Kidney epithelial cell (primary cell): ENCODE results near the gene PARP12. TPM values are rescaled to one million over a fixed set of nuclear protein-coding genes. Genes with fewer than 3 reads are reported as not detected.

Experiments
- DNase-seq: peaks from one replicate; pipeline ENCODE4 v3.0.0-alpha.2; 2010; ENCODE audit warnings: low read depth
- H3K27me3 ChIP-seq: 2 replicates; pipeline ENCODE4 v1.6.0; 2011; ENCODE audit warnings: low read length; ENCODE audit not compliant: control insufficient read depth, insufficient read depth
- H3K36me3 ChIP-seq: 2 replicates; pipeline ENCODE4 v1.5.1; 2011; ENCODE audit warnings: low read length; ENCODE audit not compliant: control insufficient read depth, insufficient read depth
- H3K4me3 ChIP-seq: 2 replicates; pipeline ENCODE4 v1.5.1; 2011; ENCODE audit warnings: low read depth, mild to moderate bottlenecking, control low read depth, low read length
- CTCF ChIP-seq: IDR thresholded peaks from 2 replicates; pipeline ENCODE4 v1.5.1; 2011; ENCODE audit warnings: mild to moderate bottlenecking, moderate library complexity, low read length, control low read depth, inconsistent platforms; ENCODE audit not compliant: insufficient read depth, poor library complexity, severe bottlenecking
- total RNA-seq: library from RNA; depleted of rRNA; stranded (reverse); fragments of >200 nt; gene quantifications from 2 replicates; pipeline ENCODE4 v1.2.3, GENCODE V29; 2015

Gene PARP12
- total RNA-seq, 1 donor from 2014 or later = 43.1 TPM

DNA sequence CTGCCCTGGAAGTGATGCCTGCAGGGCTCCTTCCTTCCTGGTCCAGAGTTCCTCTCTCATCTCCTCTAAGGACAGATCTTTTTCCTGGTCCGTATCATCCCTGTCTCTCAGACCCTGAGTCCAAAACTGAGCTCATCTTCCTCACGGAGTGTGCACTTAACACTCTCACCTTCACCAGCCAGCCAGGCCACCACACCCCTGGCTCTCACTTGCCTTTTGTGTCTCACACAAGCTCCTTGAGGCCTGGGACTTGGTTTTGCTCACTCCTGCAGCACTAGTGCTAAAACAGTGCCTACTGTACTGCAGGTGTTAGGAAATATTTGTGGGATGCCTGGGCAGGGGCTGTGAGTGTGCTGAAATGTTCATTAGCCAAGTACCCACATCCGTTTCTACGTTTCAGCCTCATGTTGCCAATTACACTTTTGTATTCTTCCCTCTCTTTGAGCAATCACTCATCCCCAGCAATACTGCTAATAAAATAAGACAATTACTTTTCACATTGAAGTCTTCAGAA, 21.4 kb upstream of the PARP12 start:
- TF ChIP-seq CTCF = no peak
- peaks cover 5% of the 10 kb centered on the region for H3K27me3 ChIP-seq
- no peaks in the 10 kb centered on the region for H3K36me3 ChIP-seq
- H3K4me3 ChIP-seq = no peak overlapping the region
- DNase-seq = no peak

GRCh38 chr7:140082770-140083169, 20.0 kb upstream of the PARP12 start:
- H3K4me3 ChIP-seq = no peak overlapping the region
- H3K27me3 ChIP-seq = peaks cover 5% of the 10 kb centered on the region
- TF ChIP-seq CTCF = no peak
- no peak for DNase-seq
- H3K36me3 ChIP-seq = no peaks in the 10 kb centered on the region

GRCh38 chr7:140081774-140082425, 19.1 kb upstream of the PARP12 start:
- H3K27me3 ChIP-seq = peaks cover 5% of the 10 kb centered on the region
- DNase-seq = no peak
- no peak overlapping the region for H3K4me3 ChIP-seq
- TF ChIP-seq CTCF = no peak
- no peaks in the 10 kb centered on the region for H3K36me3 ChIP-seq

GRCh38 chr7:140080919-140081318, 18.2 kb upstream of the PARP12 start:
- H3K4me3 ChIP-seq = no peak overlapping the region
- no peak for TF ChIP-seq CTCF
- no peaks in the 10 kb centered on the region for H3K36me3 ChIP-seq
- H3K27me3 ChIP-seq = peaks cover 5% of the 10 kb centered on the region
- DNase-seq = no peak

- DNase-seq = peak; percentile 42
- Histone ChIP-seq H3K36me3 (no peaks in the 10 kb centered on the region), H3K4me3 (no peak overlapping the region), H3K27me3 (peaks cover 5% of the 10 kb centered on the region)
- TF ChIP-seq CTCF = peak; percentile 38
Observed at GRCh38 chr7:140079121-140079536, 16.4 kb upstream of the PARP12 start.

DNA sequence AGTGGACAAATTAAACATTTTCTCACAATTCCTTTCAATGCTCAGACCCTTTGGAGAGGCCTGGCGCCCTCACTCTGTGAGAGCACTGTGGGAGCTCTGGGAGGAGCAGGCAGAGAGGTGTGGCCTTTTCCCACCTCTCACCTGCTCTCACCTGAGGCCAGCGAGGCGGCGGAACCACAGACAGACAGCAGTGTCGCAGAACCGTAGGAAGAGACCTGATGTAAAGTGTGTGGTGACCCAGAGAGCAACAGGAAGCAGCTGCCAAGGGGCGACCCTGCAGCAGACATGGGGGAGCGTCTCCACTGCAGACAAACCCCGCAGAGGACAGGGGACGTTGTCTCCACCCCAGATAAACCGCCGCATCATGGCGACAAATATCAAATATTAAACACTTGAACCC, 15.6 kb upstream of the PARP12 start:
- Histone ChIP-seq H3K4me3 (no peak overlapping the region), H3K36me3 (no peaks in the 10 kb centered on the region), H3K27me3 (peaks cover 5% of the 10 kb centered on the region)
- DNase-seq = no peak
- TF ChIP-seq CTCF = no peak
